Adrenal gland (tissue), 5 donors: ENCODE results near the gene PDYN.

Experiments used
- CTCF ChIP-seq, 6 experiments: fragments of 450-650 bp in 4 of 6; fragments of 200-600 bp in 2 of 6; sonication (generic) in 1 of 6; IDR thresholded peaks; 1 replicate in 5 of 6; 2 replicates in 1 of 6; pipeline versions ENCODE4 v1.5.1 to v1.8.0; 2016 to 2021; ENCODE audit warnings: antibody characterized with exemption in 6 of 6, mild to moderate bottlenecking in 2 of 6, moderate library complexity in 1 of 6
- POLR2A ChIP-seq, 2 donors: fragments of 450-650 bp; IDR thresholded peaks; one replicate each; pipeline ENCODE4 v1.6.1; 2017; ENCODE audit warnings: antibody characterized with exemption in 2 of 2, mild to moderate bottlenecking in 2 of 2, moderate library complexity in 1 of 2
- donor health status: DM: no; HTN: no; CAD: no.

- TF ChIP-seq CTCF (IDR thresholded peaks at IDR 0.05) (no peak), POLR2A (IDR thresholded peaks at IDR 0.05) (no peak)
These were observed 10.6 kb downstream of the PDYN start for GRCh38 chr20:1983301-1983700.
